Pons (tissue), 1 donor: ENCODE data around the gene LENG1.
"Not testable (repeated sequence)": the region's sequence is repeated elsewhere in the genome, so short reads cannot be mapped to it uniquely, and the experiment has no call there.

Experiments
- DNase-seq: peaks from one replicate; pipeline ENCODE4 v3.0.0-alpha.2; 2016; ENCODE audit warnings: low spot score

LENG1 gene

GRCh38 chr19:54189735-54190502, 30.4 kb upstream of the LENG1 start:
- DNase-seq: peak; percentile 100

DNA sequence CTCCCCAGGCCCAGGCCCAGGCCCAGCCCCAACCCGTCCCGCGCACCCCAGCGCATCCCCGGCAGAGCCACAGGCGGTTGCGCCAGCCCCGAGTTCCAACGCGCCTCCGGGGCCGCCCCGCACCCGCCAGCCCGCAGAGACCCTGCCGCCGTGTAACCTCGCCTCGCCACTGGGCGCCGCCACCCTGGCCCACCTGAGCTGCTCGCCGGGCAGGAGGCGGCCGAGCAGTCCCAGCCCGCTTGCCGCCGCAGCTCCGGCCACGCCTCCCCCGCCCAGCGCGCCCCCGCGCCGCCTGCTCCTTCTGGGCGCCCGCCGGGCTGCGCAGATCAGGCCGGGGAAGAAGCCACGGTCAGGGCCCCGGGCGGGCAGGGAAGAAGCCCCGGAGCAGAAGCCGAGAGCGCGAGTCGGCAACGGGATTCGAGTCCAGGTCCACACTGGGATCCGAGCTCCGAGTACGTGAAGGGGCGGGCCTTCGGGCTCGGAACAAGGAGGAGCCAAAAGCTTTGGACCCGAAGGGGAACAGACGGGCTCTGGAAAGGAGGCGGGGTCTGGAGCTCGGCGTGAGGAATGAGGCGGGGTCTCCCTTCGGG, 29.7 kb upstream of the LENG1 start, which contains the start of gene MBOAT7:
Gene MBOAT7, minus strand, starts transcription at position 436 of the 590 bp plus-strand sequence. CDS start 1,072 bp downstream, outside the sequence.
- no peak for DNase-seq

DNA sequence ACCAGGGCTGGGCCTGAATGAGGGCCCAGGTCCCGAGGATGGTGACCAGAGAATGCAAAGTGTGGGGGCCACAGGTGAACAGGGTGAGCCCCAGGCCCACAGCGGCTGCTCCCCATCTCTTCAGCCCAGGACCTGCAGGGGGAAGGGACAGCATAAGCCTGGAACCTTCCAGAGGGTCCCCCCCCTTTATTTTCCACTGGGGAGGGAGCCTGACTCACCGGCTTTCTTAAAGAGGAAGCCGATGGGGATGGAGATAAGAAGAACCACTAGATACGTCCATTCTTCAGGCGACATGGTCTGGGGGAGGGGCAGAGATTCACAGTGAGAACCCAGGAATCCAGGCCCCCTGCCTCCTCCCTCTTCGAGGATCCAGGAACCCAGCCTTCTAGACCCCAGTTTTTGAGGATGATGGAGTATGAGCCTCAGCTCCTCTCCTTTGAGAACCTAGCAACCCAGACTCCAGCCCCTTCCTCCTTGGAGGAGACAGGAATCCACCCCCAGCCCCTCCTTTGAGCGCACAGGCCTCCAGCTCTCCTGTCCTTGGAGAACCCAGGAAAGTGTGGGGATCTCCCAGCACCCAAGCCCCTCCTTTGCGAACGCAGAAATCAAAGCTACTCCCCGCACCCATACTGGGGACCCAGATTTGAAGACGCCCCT, 28.8 kb upstream of the LENG1 start:
- peak; percentile 48 for DNase-seq

DNA sequence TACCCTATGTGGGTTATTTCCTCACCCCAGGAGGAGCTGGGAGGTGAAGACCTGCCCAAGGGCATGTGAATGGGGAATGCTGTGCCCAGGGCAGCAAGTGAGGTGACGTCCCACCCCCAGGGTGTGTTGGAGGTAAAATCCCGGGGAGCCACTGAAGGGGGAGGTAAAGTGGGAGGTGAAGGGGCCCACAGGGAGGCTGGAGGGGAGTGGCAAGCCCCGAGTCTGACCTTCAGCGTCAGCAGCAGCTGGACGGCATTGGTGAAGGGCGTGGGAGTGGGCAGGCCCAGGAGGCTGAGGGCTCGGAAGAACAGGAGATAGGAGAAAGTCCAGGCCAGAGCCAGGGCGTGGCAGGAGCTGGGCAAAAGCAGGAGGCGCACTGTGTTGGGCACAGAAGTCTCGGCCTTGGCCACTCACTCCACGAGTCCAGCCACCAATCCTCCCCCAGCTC, 27.4 kb upstream of the LENG1 start:
- DNase-seq: no peak

GRCh38 chr19:54186351-54186750, 26.8 kb upstream of the LENG1 start:
- DNase-seq: no peak

GRCh38 chr19:54183431-54183830, 23.9 kb upstream of the LENG1 start:
- no peak for DNase-seq

DNA sequence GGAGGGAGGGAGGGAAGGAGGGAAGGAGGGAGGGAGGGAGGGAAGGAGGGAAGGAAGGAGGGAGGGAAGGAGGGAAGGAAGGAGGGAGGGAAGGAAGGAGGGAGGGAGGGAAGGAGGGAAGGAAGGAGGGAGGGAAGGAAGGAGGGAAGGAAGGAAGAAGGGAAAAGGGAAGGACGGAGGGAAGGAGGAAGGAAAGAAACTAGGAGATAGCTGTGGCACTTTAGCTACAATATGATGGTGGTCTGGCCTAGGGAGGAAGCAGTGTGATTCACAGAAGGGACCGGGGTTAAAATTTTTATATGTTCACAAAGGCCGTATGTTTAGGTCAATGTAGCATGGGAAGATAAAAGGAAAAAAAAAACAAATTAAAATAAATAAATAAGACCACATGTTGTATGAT, 22.4 kb upstream of the LENG1 start:
- not testable (repeated sequence) for DNase-seq

DNA sequence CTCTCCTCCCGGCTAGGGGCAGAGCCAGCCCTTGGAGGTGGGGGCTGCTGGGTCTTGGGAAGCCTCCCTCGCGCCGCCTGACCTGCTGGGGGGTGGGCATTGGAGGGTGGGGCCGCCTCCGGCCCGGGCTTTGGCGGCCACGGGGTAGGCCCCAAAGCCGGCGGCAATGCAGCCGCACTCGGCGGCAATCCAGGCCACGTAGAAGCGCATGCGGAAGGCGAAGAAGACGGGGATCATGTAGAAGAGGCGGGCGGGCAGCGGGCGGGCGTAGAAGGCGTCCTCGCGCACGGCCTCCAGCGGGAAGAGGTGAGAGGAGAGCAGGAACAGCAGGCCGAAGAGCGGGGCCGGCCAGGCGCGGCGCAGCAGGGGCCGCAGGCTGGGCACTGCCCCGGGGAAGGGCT, 21.2 kb upstream of the LENG1 start:
- no peak for DNase-seq

- peak; percentile 69 for DNase-seq
Measured at GRCh38 chr19:54179921-54180461, 20.5 kb upstream of the LENG1 start.

GRCh38 chr19:54179262-54179852, 19.8 kb upstream of the LENG1 start:
- no peak for DNase-seq

DNA sequence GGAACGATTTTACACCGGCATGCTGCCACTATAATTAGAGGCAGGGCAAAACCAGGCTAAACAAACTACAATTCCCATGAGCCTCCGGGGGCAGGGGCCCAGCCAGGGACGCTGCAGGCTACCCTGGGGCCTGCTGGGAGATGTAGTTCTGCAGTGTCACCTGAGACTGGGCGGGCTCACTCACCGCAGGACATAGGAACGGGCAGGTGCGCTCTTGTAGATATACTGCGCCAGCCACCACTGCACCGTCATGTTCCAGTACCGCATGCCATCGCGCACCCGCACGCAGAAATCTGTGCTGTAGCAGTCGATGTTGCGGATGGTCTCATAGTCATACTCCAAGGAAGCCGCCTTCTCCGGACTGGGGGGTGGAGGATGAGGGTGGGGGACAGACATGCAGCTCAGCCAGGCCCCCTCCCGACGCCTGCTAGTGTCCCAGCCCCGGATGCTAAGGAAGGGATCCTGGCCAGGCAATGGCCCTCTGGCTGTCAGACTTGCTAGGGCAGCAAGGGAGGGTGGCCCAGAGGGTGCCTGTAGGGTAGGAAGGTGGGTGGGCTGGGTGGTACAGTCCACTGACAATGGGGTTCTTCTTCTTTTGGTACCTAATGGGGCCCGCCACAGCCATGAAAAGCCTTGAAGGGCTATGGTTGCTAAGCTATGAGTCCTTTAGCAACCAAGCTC, 19.2 kb upstream of the LENG1 start:
- no peak for DNase-seq

- DNase-seq: no peak
Measured at GRCh38 chr19:54173951-54174834, 14.7 kb upstream of the LENG1 start.

DNA sequence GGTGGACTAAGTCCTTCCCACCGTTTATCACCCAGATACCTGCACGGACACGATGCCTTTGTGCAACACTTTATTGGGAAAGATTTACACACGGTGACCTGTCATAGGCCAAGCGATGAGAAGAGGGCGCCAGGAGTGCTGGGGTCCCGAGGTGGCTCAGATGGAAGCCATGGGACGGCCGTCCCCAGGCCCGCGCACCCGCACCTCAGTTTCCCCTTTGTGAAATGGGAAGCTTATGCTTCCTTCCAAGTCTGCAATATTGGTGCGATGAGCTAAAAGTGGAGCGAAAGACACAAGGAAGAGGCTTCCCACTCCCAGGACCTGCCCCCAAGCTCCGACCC, 13.8 kb upstream of the LENG1 start:
- DNase-seq: no peak

DNA sequence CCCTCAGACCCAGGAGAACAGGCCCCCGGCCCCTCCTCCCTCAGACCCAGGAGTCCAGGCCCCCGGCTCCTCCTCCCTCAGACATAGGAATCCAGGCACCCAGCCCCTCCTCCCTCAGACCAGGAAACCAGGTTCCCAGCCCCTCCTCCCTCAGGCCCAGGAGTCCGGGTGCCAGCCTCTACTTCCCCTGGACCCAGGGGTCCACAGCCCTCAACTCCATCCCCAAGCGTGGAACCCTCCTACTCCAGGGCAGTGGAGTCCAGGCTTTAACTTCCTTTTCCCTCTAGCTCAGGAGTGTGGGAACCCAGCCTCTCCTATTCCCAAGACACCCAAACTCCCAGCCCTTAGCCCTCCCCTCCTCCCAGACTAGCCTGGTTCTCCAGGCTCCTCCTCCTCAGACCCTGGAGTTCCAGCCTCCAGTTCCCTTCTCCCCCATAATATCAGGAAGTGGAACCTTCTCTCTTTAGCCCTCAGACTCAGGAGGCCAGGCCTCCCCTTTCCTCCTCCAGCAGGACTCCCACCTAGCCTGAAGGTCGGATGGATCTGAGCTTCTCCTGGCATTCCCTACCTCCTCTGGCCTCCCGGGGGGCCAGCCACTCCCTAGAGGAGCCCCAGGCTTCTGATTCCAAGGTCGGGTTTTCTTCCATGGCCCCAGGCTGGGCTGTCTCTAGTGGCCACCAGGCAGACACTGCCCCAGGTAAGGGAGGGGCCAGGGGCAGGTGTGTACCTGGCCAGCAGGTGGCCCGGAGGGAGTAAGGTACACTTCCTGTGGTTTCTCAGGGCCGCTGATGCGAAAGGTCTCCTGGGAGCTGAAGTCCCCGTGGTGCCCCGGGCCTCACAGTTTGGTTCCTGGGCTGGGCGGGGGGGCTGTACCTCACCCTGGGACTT, 13.2 kb upstream of the LENG1 start, which contains the start of gene TMC4:
Gene TMC4, minus strand, starts transcription at position 690 of the 888 bp plus-strand sequence. Its CDS starts 43 bp downstream, at position 647.
- DNase-seq: no peak

DNA sequence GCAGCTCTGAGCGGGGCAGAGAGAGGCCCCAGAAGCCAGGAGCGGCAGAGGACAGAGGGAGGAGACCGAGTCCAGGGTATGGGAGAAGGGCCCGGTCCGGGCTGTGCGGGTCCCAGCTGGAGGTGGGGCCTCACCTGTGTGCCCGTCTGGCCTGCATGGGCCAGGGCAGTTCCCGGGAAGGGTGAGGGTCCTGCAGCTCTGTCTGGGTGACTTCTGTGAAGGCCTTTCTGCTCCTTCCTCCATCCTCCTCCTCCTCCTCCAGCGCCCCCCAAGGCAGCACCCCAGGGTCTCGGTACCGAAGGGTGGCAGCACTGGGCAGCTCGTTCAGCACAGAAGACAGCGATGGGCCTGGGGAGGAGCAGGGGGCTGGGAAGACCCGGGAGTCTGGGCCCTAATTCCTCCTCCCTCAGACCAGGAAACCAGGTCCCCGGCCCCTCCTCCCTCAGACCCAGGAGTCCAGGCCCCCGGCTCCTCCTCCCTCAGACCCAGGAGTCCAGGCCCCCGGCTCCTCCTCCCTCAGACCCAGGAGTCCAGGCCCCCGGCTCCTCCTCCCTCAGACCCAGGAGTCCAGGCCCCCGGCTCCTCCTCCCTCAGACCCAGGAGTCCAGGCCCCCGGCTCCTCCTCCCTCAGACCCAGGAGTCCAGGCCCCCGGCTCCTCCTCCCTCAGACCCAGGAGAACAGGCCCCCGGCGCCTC, 12.4 kb upstream of the LENG1 start:
- not testable (repeated sequence) for DNase-seq

DNA sequence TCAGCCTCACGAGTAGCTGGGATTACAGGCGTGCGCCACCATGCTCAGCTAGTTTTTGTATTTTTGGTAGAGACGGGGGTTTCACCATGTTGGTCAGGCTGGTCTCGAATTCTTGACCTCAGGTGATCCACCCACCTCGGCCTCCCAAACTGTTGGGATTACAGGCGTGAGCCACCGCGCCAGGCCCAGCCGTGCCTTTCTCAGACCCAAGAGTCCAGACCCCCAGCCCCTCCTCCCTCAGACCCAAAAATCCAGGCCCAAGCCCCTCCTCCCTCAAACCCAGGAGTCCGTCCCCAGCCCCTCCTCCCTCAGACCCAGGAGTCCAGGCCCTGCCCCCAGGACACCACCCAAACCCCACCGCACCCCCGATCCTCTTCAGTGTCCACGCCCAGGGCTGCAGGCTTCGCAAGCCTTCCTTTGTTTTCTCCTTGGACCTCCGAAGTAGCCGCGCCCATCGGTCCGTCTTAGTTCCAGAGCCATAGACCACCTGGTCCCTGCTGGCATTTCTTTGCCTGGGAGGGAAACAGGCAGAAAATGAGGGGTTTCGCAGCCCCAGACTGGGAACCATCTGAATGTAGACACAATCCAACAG, 9.7 kb upstream of the LENG1 start:
- no peak for DNase-seq

DNA sequence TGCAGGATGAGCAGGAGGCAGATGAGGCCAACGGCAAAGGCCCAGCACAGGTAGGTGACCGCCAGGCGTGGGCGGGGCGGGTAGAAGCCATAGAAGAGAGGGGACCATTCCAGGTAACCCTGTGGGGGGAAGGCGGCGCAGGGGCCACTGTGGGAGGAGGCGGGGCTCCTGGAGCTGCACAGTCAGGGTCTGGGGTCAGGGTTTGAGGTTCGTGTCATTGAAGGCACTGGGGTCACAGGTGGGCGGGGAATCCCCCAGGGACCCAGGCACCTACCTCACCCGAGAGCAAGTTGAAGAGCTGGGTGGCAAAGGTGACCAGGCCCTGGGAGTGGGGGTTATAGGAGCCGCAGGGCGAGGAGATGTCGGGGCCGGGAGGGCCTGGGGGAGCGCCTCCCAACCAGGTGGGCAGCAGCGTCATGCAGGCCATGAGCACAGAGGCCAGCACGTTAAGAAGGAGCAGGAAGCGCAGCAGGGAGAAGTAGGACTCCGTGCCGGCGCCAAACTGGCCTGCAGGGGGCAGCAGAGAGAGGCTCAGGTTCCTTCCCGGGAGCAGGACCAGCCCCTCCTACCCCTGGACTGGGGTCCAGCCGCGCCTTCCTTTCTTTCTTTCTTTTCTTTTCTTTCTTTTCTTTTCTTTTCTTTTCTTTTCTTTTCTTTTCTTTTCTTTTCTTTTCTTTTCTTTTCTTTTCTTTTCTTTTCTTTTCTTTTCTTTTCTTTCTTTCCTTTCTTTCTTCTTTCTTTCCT, 8.8 kb upstream of the LENG1 start:
- DNase-seq: peak; percentile 67

DNA sequence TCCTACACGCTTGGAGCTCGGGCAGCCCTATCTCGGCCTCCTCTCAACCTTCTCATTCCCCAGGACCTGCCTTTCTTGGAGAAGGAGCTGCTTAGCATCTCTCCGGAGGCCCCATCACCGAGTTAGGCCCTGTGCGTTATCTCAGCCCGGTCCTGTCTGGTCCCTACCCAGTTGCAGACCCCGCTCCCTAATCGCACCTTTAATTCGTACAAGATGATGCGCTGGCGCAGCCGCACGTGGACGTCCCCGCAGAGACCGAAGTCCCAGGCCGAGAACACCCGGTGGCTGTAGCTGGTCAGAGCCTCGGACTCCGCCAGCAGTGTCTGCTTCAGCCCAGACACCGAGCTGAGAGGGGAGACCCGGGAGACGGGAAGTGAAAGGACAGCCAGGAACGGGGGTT, 5.7 kb upstream of the LENG1 start:
- no peak for DNase-seq
